GM23338 (cell line): Measurements from ENCODE around the gene CXCL6. TPM values are rescaled to one million over a fixed set of nuclear protein-coding genes. Genes with fewer than 3 reads are reported as not detected.
A peak's percentile ranks its signal among the peaks of the same experiment; 100 is the strongest.

ENCODE experiments used
- ATAC-seq: fragments of 200-7000 bp; cut with Tn5 transposase; 3 replicates; pipeline ENCODE4 v1.9.1; 2020
- DNase-seq: peaks from one replicate; pipeline ENCODE4 v3.0.0-alpha.2; 2015; ENCODE audit warnings: low spot score
- H2AFZ ChIP-seq: fragments of 200-600 bp; sonication (generic); 2 replicates; pipeline ENCODE4 v1.8.0; 2016; ENCODE audit warnings: antibody characterized with exemption, mild to moderate bottlenecking, moderate library complexity
- H3F3A ChIP-seq: fragments of 200-600 bp; sonication (generic); replicated peaks from 2 replicates; pipeline ENCODE4 v1.8.0; 2017; ENCODE audit warnings: antibody characterized with exemption, mixed run types, low read depth
- H3K27ac ChIP-seq: fragments of 200-600 bp; sonication (generic); 2 replicates; pipeline ENCODE4 v1.6.1; 2016; ENCODE audit warnings: low read depth
- H3K27me3 ChIP-seq: fragments of 200-600 bp; sonication (generic); 2 replicates; pipeline ENCODE4 v1.8.0; 2016; ENCODE audit warnings: mild to moderate bottlenecking, mixed run types, moderate library complexity; ENCODE audit not compliant: insufficient read depth
- H3K36me3 ChIP-seq: fragments of 200-600 bp; sonication (generic); 2 replicates; pipeline ENCODE4 v1.8.0; 2016; ENCODE audit warnings: mild to moderate bottlenecking; ENCODE audit not compliant: insufficient read depth
- H3K4me1 ChIP-seq: fragments of 200-600 bp; sonication (generic); 2 replicates; pipeline ENCODE4 v1.8.0; 2016; ENCODE audit warnings: mild to moderate bottlenecking, moderate library complexity; ENCODE audit not compliant: insufficient read depth
- H3K4me2 ChIP-seq: fragments of 200-600 bp; sonication (generic); 2 replicates; pipeline ENCODE4 v1.7.1; 2017; ENCODE audit warnings: mixed run types
- H3K4me3 ChIP-seq: fragments of 200-600 bp; sonication (generic); 2 replicates; pipeline ENCODE4 v1.6.1; 2016; ENCODE audit warnings: mixed run types
- H3K79me2 ChIP-seq: fragments of 200-600 bp; sonication (generic); replicated peaks from 2 replicates; pipeline ENCODE4 v1.8.0; 2017; ENCODE audit warnings: mild to moderate bottlenecking; ENCODE audit not compliant: insufficient read depth
- H3K9me2 ChIP-seq: fragments of 200-600 bp; sonication (generic); 2 replicates; pipeline ENCODE4 v1.8.0; 2017; ENCODE audit not compliant: insufficient read depth
- H4K20me1 ChIP-seq: fragments of 200-600 bp; sonication (generic); replicated peaks from 2 replicates; pipeline ENCODE4 v1.8.0; 2017; ENCODE audit warnings: mild to moderate bottlenecking; ENCODE audit not compliant: insufficient read depth
- H3K27ac Mint-ChIP-seq: 2 replicates; pipeline ENCODE4 v1.8.0; 2020; ENCODE audit warnings: inconsistent platforms, mild to moderate bottlenecking, moderate library complexity, mixed read lengths
- H3K27me3 Mint-ChIP-seq: 3 replicates; pipeline ENCODE4 v1.8.0; 2022; ENCODE audit warnings: low read depth, mild to moderate bottlenecking, moderate library complexity, mixed read lengths, inconsistent platforms; ENCODE audit not compliant: insufficient read depth, poor library complexity
- H3K36me3 Mint-ChIP-seq: 3 replicates; pipeline ENCODE4 v1.8.0; 2021; ENCODE audit warnings: low read depth, mild to moderate bottlenecking, inconsistent platforms, moderate library complexity, mixed read lengths
- H3K4me1 Mint-ChIP-seq: 3 replicates; pipeline ENCODE4 v1.8.0; 2020; ENCODE audit warnings: mild to moderate bottlenecking, inconsistent platforms, mixed read lengths
- H3K4me3 Mint-ChIP-seq: 3 replicates; pipeline ENCODE4 v1.8.0; 2021; ENCODE audit warnings: moderate library complexity, mild to moderate bottlenecking, inconsistent platforms, mixed read lengths
- H3K9me3 Mint-ChIP-seq: 3 replicates; pipeline ENCODE4 v1.8.0; 2020; ENCODE audit warnings: moderate library complexity, mild to moderate bottlenecking, inconsistent platforms, mixed read lengths
- CREB1 ChIP-seq: fragments of 250-450 bp; sonication (Bioruptor Pico); IDR thresholded peaks from 2 replicates; pipeline ENCODE4 v1.5.0; 2020; ENCODE audit warnings: low read depth, mild to moderate bottlenecking, moderate library complexity
- CTCF ChIP-seq, 2 experiments: fragments of 200-600 bp in 1 of 2; sonication (generic) in 1 of 2; conservative IDR thresholded peaks; 2 replicates each; pipeline versions ENCODE4 v1.5.1 to v1.6.1; 2016 to 2017; ENCODE audit warnings: antibody characterized with exemption in 2 of 2, low read depth in 2 of 2, mild to moderate bottlenecking in 2 of 2, moderate library complexity in 1 of 2
- EZH2 ChIP-seq: fragments of 200-600 bp; sonication (generic); IDR thresholded peaks from one replicate; pipeline ENCODE4 v1.8.0; 2017; ENCODE audit warnings: antibody characterized with exemption, mild to moderate bottlenecking, low read depth; ENCODE audit not compliant: unreplicated experiment
- JUNB ChIP-seq: IDR thresholded peaks from one replicate; pipeline ENCODE4 v1.6.1; 2016; ENCODE audit warnings: antibody characterized with exemption; ENCODE audit not compliant: unreplicated experiment
- REST ChIP-seq: IDR thresholded peaks from one replicate; pipeline ENCODE4 v1.6.1; 2018; ENCODE audit warnings: antibody characterized with exemption; ENCODE audit not compliant: unreplicated experiment
- STAT1 ChIP-seq: IDR thresholded peaks from one replicate; pipeline ENCODE4 v1.6.1; 2016; ENCODE audit warnings: antibody characterized with exemption; ENCODE audit not compliant: unreplicated experiment
- ZNF462 ChIP-seq: fragments of 250-450 bp; sonication (Bioruptor Pico); IDR thresholded peaks from 2 replicates; pipeline ENCODE4 v1.5.0; 2020; ENCODE audit warnings: mild to moderate bottlenecking, moderate library complexity
- polyA plus RNA-seq: library from polyadenylated mRNA; unstranded; fragments of >200 nt; fragmentation: Nextera tagmentation; extraction: Ambion mirVana; gene quantifications from 2 replicates; pipeline ENCODE4 v1.2.1, GENCODE V29; 2016
- total RNA-seq: library from RNA; depleted of rRNA; stranded (reverse); fragments of >200 nt; shearing (Covaris generic); gene quantifications from 2 replicates; pipeline ENCODE4 v1.2.3, GENCODE V29; 2014

CXCL6 gene
- total and polyA plus RNA-seq, 2 experiments from 2014 or later, result 7.2 to 11.8 TPM

GRCh38 chr4:73803213-73803612, 33.3 kb upstream of the CXCL6 start:
- Mint-ChIP-seq H3K27me3 (no peaks in the 10 kb centered on the region), H3K36me3 (no peaks in the 10 kb centered on the region), H3K9me3 (peaks cover 9% of the 10 kb centered on the region; the same call in 1 of the 3 replicates), H3K4me3 (no peak overlapping the region), H3K27ac (no peak overlapping the region), H3K4me1 (no peaks in the 10 kb centered on the region)
- H3K4me1 ChIP-seq, result no peaks in the 10 kb centered on the region
- no peak overlapping the region for H2AFZ ChIP-seq
- H3F3A ChIP-seq, result no peaks in the 10 kb centered on the region
- no peaks in the 10 kb centered on the region for H4K20me1 ChIP-seq
- TF ChIP-seq CTCF (conservative IDR thresholded peaks at IDR 0.05; ENCODE audit: low read depth in 2 of 2) (peak in 1 of 2 experiments; percentile 15; a peak in 1 of 4 replicates), REST (no peak)
- H3K4me3 ChIP-seq, result no peak overlapping the region
- no peaks in the 10 kb centered on the region for H3K79me2 ChIP-seq
- no peak for DNase-seq
- H3K27me3 ChIP-seq, result no peaks in the 10 kb centered on the region
- no peak for ATAC-seq
- no peak overlapping the region for H3K4me2 ChIP-seq
- no peak overlapping the region for H3K27ac ChIP-seq
- no peaks in the 10 kb centered on the region for H3K36me3 ChIP-seq
- H3K9me2 ChIP-seq, result no peaks in the 10 kb centered on the region

DNA sequence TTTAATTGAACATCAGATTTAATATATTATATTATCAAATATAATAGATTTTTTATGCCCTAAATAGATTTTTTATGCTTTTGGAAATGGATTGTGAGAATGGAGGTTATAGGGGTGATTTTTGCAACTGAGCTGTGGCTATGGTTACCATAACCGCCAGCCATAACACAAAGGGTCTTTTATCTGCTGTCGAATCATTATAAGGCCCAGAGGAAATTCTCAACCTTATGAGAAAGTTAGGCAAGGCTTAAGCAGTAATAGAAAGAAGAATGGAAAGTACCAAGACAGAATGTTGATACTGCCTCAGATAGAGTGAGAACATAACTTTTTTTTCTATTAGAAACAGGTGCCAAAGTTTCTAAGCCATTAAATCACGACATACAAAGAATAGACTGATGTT, 26.3 kb upstream of the CXCL6 start:
- Histone ChIP-seq H3K36me3 (no peaks in the 10 kb centered on the region), H3K4me3 (no peak overlapping the region), H3K27ac (no peak overlapping the region), H3K4me1 (peaks cover 2% of the 10 kb centered on the region; the same call in 1 of the 2 replicates), H3K27me3 (no peaks in the 10 kb centered on the region), H3K79me2 (no peaks in the 10 kb centered on the region), H3K4me2 (no peak overlapping the region), H4K20me1 (no peaks in the 10 kb centered on the region), H3F3A (no peaks in the 10 kb centered on the region), H3K9me2 (no peaks in the 10 kb centered on the region), H2AFZ (no peak overlapping the region)
- Mint-ChIP-seq H3K4me3 (no peak overlapping the region), H3K9me3 (no peaks in the 10 kb centered on the region), H3K4me1 (peaks cover 6% of the 10 kb centered on the region), H3K27me3 (no peaks in the 10 kb centered on the region), H3K27ac (no peak overlapping the region), H3K36me3 (no peaks in the 10 kb centered on the region)
- no peak for DNase-seq
- ATAC-seq, result no peak
- TF ChIP-seq JUNB, result no peak
- no peak for TF ChIP-seq ZNF462
- TF ChIP-seq CREB1, result no peak
- no peak for TF ChIP-seq EZH2
- TF ChIP-seq CTCF (conservative IDR thresholded peaks at IDR 0.05; ENCODE audit: low read depth in 2 of 2), result no peak
- no peak for TF ChIP-seq STAT1
